HG02759 (cell line): Measurements from ENCODE around the gene UFD1.

Experiments used
- ATAC-seq: cut with Tn5 transposase; IDR thresholded peaks from one replicate; pipeline ENCODE4 v1.9.1; 2021; ENCODE audit warnings: mild to moderate bottlenecking, moderate library complexity; ENCODE audit not compliant: unreplicated experiment

The UFD1 gene

GRCh38 chr22:19430890-19431541 is 48.0 kb downstream of the UFD1 start:
- ATAC-seq: peak; percentile 8

GRCh38 chr22:19429950-19430889 is 48.8 kb downstream of the UFD1 start:
- ATAC-seq: no peak

- ATAC-seq: no peak
Measured at GRCh38 chr22:19424186-19424500, 54.9 kb downstream of the UFD1 start.

DNA sequence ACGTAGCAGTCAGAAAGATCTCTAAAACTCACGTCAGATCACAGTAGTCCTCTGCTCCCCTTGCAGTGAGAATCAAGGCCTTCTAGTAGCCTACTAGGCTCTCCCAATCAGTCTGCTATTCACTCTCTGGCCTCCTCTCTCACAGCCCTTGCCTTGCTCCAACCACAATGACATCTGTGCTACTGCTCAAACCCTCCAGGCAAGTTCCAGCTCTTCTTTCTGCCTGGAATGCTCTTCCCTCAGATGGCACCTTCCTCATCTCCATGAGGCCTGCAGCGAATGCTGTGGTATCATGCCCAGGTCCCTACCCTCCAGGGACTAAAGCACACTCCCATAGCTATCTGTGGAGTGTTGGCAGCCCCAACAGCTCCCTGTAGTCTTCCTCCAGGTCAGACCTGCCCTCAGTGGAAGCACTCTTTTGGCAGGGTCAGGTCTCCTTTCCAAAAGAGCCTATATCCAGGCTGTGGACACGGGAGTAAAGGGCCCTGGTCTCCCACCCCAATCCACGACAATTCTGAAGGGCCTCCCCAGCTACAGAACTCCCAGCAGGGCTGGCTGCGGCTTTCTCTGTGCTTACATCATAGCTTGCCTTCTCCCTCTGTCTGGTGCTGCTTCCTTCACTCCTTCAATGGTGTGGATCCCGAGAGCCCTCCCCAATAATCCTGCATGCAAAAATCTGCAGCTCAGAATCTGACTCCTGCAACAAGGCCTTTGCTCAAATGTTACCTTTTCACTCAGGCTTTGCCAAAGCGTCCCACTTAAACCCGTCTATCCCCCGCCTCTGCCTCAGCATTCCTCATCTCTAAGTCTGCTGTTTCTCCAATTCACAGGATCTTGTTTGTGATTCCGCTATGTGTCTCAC is 56.3 kb downstream of the UFD1 start:
- ATAC-seq: no peak

GRCh38 chr22:19420321-19420720 is 58.7 kb downstream of the UFD1 start:
- no peak for ATAC-seq

DNA sequence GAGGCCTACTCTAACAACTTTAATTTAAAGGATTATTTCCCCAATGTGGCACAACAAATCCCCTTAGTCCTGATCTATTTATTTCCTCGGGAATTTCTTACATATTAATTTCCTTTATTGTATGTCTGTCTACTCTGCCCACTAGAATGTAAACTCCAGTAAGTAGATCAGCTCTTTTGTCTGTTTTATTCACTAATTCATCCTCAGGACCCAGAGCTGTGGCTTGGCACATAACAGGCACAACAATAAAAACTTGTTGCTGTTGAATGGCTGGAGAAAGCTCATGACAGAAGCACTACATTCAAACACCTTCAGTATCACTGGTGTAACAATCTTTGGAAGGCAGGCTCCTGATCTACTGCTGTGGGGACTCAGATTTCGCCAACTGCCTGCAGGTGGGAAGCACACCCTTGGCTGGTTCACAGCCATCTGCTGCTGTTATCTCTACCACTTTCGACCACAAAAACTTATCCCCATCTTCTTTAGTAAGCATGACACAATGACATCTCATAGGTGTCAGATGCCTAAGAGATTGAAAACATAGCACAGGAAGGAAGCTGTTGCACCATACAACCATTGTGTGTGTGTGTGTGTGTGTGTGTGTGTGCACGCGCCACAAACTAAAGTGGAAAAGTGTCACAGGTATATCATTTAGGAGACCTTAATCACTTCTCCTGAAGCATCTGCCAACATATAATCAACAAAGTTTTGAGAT is 59.4 kb downstream of the UFD1 start:
- peak; percentile 63 for ATAC-seq

DNA sequence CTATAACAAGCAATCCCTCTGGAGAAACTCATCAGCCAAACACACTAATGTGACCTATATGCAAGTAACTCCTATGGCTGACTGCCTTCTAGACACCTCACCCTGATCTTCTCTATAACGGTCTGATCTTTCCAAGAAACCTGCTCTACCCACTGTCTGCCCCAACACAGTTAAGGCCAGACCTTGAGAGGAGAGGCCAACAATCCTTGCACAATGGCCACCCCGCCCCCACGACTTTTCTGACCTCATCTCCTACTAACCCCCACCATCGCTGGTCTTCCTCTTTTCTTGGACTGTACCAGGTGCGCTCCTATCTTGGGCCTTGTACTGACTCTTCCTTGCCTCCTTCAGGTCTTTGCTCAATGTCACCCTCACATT is 59.9 kb downstream of the UFD1 start:
- ATAC-seq: no peak

GRCh38 chr22:19412923-19413322 is 66.1 kb downstream of the UFD1 start:
- ATAC-seq: no peak

- ATAC-seq: no peak
Measured at GRCh38 chr22:19412478-19412877, 66.5 kb downstream of the UFD1 start.

- no peak for ATAC-seq
Measured at GRCh38 chr22:19411690-19412045, 67.3 kb downstream of the UFD1 start.

- ATAC-seq: no peak
Measured at GRCh38 chr22:19410941-19411689, 67.9 kb downstream of the UFD1 start.

GRCh38 chr22:19407649-19408606 is 71.1 kb downstream of the UFD1 start:
- ATAC-seq: no peak

GRCh38 chr22:19406846-19407245 is 72.1 kb downstream of the UFD1 start:
- ATAC-seq: no peak

DNA sequence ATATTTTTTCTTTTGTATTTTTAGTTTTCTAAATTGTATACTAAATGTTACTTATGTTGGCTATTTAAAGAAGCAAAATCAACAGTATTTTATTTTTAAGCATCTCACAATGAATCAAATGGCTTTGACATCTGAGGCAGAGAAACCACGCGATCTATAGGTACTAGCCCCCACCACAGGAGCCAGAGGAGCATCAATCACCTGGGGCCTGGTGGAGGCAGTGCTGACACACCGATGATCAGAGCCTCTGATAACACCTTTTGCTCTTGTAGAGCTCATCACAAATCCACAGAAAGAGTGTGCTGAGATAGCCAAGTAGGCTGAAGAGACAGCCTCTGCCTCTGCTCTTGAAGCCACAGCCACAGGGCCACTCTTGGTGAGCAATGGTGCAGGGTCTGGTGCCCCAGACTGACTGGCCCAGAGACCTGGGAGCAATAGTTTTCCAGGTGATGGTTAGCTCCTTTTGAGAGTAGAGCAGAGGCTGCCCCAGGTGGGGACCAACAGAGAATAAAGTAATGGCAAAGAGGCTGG is 72.6 kb downstream of the UFD1 start:
- no peak for ATAC-seq

DNA sequence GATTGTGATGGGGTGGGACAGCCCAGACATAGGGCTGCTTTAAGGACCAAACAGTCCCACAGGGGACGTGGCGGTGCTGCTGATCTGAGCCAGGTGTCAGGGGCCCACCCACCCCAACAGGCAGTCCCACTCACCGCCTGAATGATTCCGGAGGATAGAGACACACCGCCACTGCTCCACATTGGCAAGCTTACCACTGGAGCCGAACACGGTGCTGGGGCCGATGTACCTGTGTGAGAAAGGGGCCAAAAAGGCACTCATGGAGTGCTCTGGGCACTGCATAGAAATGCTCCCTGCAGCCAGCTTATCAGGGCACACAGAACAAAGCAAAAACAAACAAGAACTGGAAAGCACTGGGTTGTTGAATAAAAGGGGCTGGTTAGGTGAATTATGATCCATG is 73.3 kb downstream of the UFD1 start:
- no peak for ATAC-seq

- ATAC-seq: no peak
Measured at GRCh38 chr22:19405133-19405532, 73.9 kb downstream of the UFD1 start.

- ATAC-seq: no peak
Measured at GRCh38 chr22:19404676-19405075, 74.3 kb downstream of the UFD1 start.

GRCh38 chr22:19402642-19403191 is 76.3 kb downstream of the UFD1 start:
- ATAC-seq: no peak

GRCh38 chr22:19401483-19401882 is 77.5 kb downstream of the UFD1 start:
- no peak for ATAC-seq
